Skin of body (tissue), 2 donors: ENCODE data around the gene ERGIC1. TPM values are rescaled to one million over a fixed set of nuclear protein-coding genes. Genes with fewer than 3 reads are reported as not detected.
"Not testable (repeated sequence)": the region's sequence is repeated elsewhere in the genome, so short reads cannot be mapped to it uniquely, and the experiment has no call there.

Experiments
- DNase-seq: peaks from one replicate; lab custom pipeline; 2025; lab: John Stamatoyannopoulos, UW
- total RNA-seq: library from RNA; depleted of rRNA; stranded (reverse); fragments of >200 nt; gene quantifications from one replicate; pipeline ENCODE4 v1.2.3, GENCODE V29; 2014

ERGIC1 gene
- total RNA-seq, 1 donor from 2014 or later = 44.3 TPM

GRCh38 chr5:172862165-172862801 is 28.2 kb downstream of the ERGIC1 start:
- DNase-seq = no peak

DNA sequence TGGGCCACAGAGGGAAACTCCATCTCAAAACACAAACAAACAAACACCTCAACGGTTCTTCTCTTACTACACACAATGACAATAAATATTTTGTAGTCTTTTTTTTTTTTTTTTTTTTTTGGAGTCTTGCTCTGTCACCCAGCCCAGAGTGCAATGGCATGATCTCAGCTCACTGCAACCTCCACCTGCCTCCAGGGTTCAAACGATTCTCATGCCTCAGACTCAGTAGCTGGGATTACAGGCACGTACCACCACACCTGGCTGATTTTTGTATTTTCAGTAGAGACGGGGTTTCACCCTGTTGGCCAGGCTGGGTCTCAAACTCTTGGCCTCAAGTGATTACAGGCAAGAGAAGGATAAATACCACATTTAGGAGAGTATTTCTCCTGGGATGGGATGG is 30.1 kb downstream of the ERGIC1 start:
- DNase-seq = not testable (repeated sequence)

DNA sequence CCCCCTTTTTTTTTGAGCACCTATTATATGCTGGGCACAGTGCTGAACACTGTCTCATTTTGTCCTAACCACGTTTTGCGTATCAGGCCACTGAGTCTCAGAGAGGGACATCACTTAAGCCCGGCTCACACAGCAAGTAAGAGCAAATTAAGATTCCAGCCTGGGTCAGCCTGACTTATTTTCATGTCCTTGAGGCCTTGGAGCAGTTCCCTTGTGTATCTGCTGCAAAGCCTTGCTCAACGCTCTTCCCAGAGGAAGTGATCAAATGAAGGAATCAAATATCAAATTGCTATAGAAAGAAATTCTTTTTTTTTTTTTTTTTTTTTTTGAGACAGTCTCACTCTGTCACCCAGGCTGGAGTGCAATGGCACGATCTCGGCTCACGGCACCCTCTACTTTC is 30.7 kb downstream of the ERGIC1 start:
- no peak for DNase-seq

GRCh38 chr5:172866378-172866777 is 32.3 kb downstream of the ERGIC1 start:
- DNase-seq = no peak

DNA sequence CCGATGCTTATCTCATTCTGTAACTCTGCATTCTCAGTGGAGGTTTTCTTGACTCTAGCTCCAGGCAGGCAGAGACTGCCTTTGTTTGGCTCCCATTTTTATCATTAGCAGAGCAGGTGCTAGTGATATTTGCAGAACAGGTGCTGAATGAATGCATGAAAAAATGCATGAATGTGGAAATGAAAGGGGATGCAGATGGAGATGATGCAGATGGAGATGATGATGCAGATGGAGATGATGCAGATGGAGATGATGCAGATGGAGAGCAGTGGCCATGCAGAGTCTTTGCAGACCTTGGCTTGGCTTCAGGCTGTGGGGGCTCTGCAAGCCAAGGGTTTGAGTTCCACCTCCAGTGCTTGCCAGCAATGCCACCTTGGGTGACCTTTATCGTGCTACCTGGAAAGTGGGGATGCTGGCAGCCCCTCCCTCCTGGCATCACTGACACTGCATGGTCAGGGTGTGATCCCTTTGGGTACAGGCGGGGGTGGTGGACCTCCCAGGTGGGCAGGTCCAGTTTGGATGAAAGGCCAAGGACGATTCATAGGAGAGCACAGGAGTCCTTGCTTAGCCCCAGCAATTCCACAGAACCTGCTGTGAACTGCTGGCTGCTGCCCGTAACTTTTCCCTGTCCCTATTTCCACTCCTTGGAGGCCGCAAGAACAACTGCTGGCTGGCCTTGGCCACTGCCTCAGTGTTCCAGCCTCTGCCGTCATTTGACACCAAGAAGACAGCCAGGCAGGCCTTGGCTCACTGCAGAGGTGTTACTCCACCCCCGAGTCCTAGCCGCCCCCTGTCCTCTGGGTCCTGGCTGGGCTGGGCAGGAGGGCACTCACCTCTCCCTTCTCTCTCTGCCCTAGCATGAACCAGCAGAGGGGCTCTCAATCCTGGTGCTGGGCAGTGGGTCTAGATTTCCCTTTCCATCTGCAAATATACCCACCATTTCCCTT is 33.0 kb downstream of the ERGIC1 start:
- DNase-seq = no peak

GRCh38 chr5:172867761-172868435 is 33.8 kb downstream of the ERGIC1 start:
- no peak for DNase-seq

DNA sequence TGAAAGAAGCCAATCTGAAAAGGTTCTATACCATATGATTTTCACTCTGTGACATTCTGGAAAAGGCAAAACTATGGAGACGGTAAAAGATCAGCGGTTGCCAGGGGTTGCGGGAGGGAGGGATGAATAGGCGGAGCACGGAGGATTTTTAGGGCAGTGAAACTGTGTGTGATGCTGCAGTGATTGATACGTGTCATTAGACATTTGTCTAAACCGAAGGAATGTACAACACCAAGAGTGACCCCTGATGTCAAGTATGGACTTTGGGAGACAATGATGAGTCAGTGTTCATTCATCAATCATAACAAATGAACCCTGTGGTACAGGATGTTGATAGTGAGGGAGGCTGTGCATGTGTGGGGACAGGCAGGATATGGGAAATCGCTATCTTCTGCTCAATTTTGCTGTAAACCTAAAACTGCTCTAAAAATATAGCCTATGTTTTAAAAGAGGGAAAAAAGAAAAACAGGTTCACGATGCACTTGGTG is 34.4 kb downstream of the ERGIC1 start:
- DNase-seq = no peak

GRCh38 chr5:172868924-172869591 is 35.0 kb downstream of the ERGIC1 start:
- DNase-seq = no peak

GRCh38 chr5:172869691-172870090 is 35.6 kb downstream of the ERGIC1 start:
- no peak for DNase-seq

- peak; percentile 57 for DNase-seq
Measured at GRCh38 chr5:172870291-172870714, 36.3 kb downstream of the ERGIC1 start.

DNA sequence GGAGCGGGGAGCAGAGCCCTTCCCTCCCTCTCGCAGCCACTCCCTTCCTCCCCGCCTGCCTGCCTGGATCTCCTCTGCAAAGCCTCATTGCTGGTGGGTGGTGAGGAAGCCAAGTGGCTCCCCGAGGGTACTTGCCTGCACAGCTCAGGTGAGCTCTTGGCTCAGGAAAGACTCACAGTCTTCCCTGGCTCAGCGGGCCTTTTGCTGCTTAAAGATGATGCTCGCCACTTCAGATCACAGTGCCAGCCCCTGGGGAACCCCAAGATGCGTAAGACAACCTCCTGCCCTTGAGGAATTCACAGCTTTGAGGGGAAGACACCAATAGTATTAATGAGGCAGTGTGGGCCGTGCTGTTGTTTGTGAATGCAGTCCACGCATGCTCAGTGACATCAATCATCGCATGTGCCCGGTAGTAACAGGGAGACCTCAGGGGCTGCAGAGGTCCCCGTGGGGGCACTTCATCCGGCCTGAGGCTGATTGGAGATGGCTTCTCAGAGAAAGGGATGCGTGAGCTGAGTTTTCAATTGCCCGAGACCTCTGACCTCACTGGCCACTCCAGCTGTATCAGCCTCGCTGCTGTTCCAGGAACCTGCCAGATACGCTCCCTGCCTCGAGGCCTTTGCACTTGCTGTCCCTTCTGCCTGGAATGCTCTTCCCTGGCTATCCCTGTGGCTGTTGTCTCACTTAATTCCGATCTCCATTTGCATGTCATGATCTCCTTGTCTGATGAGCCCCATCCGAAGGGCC is 36.8 kb downstream of the ERGIC1 start:
- no peak for DNase-seq

GRCh38 chr5:172871536-172871935 is 37.5 kb downstream of the ERGIC1 start:
- no peak for DNase-seq

DNA sequence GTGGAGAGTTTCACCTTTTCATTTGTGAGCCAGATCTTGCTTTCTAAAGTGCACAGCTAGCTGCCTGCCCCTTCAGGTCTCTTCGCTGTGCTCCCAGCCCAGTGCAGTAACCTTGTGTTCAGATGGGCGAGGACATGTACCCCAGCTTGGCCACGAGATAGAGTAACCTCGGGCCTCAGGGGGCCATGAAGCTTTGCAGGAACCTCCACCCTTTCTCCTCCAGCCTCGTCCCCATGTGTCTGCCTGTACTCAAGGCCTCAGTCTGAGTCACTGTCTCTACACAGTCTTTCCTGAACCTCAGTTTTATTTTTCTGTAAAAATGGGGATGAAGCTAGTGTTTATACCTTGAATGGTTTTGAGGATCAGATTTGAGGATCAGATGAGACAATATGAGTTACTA is 37.9 kb downstream of the ERGIC1 start:
- DNase-seq = no peak

DNA sequence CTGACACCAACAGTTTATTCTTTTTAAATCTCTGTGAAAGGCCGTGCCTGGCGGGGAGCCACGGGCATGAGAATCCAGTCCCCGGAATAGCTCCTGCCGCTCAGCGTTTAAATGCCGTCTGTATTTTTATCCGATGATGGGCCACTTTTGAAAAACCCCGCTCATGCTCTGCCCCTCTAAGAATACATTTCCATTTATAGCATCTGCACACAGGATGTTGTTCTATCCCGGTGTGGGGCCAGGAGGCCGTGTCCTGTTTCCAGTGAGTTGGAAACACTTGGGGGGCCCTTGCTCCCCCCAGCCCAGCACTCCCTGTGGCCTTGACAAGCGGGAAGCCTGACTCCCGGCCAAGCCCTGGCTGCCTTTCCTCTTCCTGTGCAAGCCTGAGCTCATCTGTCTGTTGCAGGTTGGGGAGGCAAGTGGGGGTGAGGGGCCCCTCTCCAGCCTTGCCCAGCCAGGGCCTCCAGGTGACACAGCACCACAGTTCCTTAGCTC is 39.0 kb downstream of the ERGIC1 start:
- peak; percentile 76 for DNase-seq

DNA sequence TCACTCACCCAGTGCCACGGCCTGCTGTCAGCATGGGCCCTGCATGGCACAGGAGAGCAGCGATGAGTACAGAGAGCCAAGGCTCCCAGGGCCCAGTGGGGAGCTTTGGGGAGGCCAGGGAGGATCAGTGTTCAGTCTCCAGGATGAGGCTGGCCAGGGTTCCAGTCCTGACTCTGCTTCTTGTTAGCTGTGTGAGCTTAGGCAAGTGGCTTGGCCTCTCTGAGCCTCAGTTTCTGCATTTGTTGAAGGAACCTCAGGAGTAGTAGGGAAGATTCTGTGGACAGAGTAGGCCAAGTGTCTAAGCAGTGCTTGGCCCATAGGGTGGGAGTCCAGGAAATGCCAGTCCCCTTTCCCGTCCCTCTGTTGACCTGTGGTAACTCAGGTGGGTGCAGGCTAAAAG is 39.5 kb downstream of the ERGIC1 start:
- DNase-seq = no peak

- no peak for DNase-seq
Measured at GRCh38 chr5:172874647-172875504, 40.8 kb downstream of the ERGIC1 start.

- no peak for DNase-seq
Measured at GRCh38 chr5:172875505-172876279, 41.6 kb downstream of the ERGIC1 start.

- no peak for DNase-seq
Measured at GRCh38 chr5:172876578-172876977, 42.5 kb downstream of the ERGIC1 start.
